ENCODE data around the gene NCKAP5.

NCKAP5 gene

DNA sequence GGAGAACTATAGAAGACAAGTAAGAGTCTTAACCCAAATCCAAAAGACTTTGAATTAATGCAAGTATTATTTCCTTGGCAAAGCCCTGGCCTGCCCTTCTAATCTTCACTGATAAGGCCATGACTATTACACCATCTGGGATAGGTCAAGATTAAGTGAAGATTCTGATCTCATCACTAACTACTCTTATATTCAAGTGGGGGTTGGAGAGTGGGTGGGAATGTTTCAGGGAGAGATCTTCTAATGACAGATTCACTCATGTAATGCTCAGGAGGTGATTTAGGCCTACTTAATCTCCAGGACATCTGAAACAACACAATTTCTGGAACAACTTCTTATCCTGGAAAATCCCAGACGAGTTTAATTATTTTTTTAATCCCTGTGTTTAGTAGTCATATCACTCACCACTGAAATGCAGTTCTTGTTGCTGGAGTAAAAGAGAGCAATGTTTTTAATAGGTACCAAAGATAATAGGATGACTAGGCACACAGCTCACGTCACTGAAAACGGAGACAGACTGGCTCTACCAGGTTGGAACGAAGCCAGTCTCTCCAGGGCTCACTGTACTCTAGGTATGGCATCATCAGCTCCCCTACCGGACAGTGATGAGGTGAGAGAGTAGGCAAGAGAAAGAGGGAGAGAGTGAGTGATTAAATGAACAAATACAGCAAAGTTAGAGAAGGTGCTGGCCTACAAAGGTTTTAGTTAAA is 133.1 kb downstream of the NCKAP5 start:
- H3K27me3 ChIP-seq (ENCODE audit: insufficient read depth, low read depth, severe bottlenecking): no peaks in the 10 kb centered on the region
- DNase-seq: peak; percentile 89
- H3K4me3 ChIP-seq (ENCODE audit: low read depth, low read length): no peak overlapping the region
- no peaks in the 10 kb centered on the region for H3K9me3 ChIP-seq (ENCODE audit: severe bottlenecking)
- no peaks in the 10 kb centered on the region for H3K36me3 ChIP-seq
- TF ChIP-seq, protein P1, sequence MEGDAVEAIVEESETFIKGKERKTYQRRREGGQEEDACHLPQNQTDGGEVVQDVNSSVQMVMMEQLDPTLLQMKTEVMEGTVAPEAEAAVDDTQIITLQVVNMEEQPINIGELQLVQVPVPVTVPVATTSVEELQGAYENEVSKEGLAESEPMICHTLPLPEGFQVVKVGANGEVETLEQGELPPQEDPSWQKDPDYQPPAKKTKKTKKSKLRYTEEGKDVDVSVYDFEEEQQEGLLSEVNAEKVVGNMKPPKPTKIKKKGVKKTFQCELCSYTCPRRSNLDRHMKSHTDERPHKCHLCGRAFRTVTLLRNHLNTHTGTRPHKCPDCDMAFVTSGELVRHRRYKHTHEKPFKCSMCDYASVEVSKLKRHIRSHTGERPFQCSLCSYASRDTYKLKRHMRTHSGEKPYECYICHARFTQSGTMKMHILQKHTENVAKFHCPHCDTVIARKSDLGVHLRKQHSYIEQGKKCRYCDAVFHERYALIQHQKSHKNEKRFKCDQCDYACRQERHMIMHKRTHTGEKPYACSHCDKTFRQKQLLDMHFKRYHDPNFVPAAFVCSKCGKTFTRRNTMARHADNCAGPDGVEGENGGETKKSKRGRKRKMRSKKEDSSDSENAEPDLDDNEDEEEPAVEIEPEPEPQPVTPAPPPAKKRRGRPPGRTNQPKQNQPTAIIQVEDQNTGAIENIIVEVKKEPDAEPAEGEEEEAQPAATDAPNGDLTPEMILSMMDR (IDR thresholded peaks at IDR 0.05; ENCODE audit: low read depth, low read length): peak; percentile 51
- H3K27ac ChIP-seq: no peak overlapping the region

DNA sequence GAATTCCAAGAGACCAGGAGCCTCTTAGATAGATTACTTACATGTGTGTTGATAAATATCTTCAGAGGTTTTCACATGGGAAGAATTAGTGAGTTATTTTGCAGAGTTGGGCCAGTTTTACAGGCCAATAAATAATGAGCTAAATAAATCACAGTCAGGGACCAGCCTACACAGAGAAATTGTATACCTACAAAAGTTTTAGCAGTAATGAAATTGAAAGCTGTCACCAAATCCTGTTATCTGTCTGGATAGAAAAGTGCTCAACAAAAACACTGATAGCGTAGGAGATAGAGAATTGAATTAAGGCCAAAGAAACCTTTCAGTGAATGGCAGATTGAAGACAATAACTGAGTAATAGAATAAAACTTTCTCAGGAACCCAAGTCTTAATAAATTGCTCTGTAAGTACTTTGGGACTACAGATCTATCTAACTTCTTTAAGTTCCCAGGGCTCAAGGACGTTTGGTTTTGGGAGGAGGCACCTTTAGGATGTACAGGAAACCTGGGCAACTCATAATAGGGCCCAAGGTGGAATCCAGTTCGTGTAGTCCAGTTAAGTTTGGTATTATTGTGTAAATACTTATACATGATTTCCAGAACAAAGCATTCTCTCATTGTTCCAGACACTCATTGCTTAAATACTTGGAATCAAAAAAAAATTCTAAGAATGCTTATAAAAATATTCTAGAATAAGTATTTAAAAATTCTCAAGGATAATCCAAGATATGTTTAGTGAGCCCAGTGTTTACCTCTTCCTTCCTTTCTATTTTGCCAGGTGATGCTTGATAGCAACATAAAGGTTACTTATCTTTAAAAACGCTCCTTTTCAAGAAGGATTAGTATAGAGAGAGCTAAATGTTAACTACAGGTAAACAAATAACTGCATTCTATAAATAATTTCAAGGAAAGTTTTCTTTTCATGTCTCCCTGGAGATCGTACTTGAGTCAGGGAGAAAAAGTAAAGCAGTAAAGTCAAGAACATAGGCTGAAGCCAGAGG is 134.5 kb downstream of the NCKAP5 start:
- Histone ChIP-seq H3K27me3 (ENCODE audit: insufficient read depth, low read depth, severe bottlenecking) (no peaks in the 10 kb centered on the region), H3K27ac (no peak overlapping the region), H3K36me3 (no peaks in the 10 kb centered on the region), H3K9me3 (ENCODE audit: severe bottlenecking) (no peaks in the 10 kb centered on the region), H3K4me3 (ENCODE audit: low read depth, low read length) (no peak overlapping the region)
- DNase-seq: no peak
- TF ChIP-seq, protein P1 (IDR thresholded peaks at IDR 0.05; ENCODE audit: low read depth, low read length): no peak

DNA sequence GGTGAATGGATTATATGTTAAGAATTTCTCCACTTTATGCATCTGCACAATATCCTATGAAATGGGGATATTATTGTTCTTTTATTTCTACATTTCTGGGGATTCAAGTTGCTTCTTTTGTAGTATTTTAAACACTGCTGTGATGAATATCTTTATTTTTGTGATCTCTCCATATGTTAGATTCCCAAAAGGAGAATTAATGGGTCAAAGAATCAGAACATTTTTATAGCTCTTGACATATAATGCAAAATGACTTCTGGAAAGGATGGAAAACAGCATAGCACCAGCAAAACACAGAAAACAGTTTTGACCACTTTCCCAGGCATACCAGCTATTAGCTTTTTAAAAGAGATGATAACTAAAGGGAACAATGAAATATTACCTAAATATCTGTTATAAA is 135.5 kb downstream of the NCKAP5 start:
- no peak overlapping the region for H3K27ac ChIP-seq
- H3K4me3 ChIP-seq (ENCODE audit: low read depth, low read length): no peak overlapping the region
- TF ChIP-seq, protein P1 (IDR thresholded peaks at IDR 0.05; ENCODE audit: low read depth, low read length): no peak
- H3K27me3 ChIP-seq (ENCODE audit: insufficient read depth, low read depth, severe bottlenecking): no peaks in the 10 kb centered on the region
- no peaks in the 10 kb centered on the region for H3K9me3 ChIP-seq (ENCODE audit: severe bottlenecking)
- DNase-seq: no peak
- H3K36me3 ChIP-seq: no peaks in the 10 kb centered on the region

DNA sequence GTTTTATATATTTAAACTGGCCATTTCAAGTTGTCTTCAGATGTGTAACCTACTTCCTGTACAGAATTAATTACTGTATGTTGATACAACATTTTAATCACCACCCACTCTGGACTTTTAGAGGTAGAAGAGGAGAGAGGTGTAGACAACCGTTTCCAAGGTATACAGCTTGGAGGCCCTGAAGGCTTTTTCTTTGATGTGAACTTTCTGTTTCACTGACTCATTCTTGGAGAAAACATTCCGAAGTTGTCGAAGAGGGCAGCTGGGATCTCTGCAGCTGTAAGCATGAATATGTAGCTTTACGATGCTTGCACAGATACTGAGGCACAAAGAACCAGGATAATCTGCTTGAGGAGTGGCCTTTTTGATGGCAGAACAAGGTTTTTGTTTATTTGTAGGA is 137.0 kb downstream of the NCKAP5 start:
- TF ChIP-seq, protein P1 (IDR thresholded peaks at IDR 0.05; ENCODE audit: low read depth, low read length): no peak

DNA sequence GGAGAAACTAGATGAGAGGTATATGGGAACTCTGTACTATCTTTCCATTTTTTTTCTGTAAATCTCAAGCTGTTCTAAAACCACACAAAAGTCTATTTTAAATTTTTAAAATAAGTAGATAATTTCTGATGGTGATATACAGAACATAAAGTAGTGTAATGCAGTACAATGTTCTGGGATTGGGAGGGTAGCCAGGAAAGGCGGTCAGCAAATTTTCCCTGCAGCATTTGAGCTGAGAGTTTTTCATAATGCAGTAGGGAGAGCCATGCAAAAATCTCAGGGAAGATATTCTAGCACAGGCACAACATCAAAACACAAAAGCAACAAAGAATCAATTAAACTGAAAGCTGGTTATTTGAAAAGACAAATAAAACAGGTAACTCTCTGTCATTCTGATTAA is 141.5 kb downstream of the NCKAP5 start:
- TF ChIP-seq, protein P1 (IDR thresholded peaks at IDR 0.05; ENCODE audit: low read depth, low read length): no peak

More for the DNA sequence above, 137.0 kb downstream of the NCKAP5 start:
- no peak overlapping the region for H3K27ac ChIP-seq
- no peak for DNase-seq
- H3K9me3 ChIP-seq (ENCODE audit: severe bottlenecking): no peaks in the 10 kb centered on the region
- H3K36me3 ChIP-seq: no peaks in the 10 kb centered on the region
- H3K27me3 ChIP-seq (ENCODE audit: insufficient read depth, low read depth, severe bottlenecking): no peaks in the 10 kb centered on the region
- H3K4me3 ChIP-seq (ENCODE audit: low read depth, low read length): no peak overlapping the region

More for the DNA sequence above, 141.5 kb downstream of the NCKAP5 start:
- no peak for DNase-seq
- H3K4me3 ChIP-seq (ENCODE audit: low read depth, low read length): no peak overlapping the region
- H3K27ac ChIP-seq: no peak overlapping the region
- no peaks in the 10 kb centered on the region for H3K36me3 ChIP-seq
- H3K27me3 ChIP-seq (ENCODE audit: insufficient read depth, low read depth, severe bottlenecking): no peaks in the 10 kb centered on the region
- H3K9me3 ChIP-seq (ENCODE audit: severe bottlenecking): no peaks in the 10 kb centered on the region

Measured in WERI-Rb-1 (cell line).